Measurements from ENCODE around the gene UBE2O. TPM values are rescaled to one million over a fixed set of nuclear protein-coding genes. Genes with fewer than 3 reads are reported as not detected.
A peak's percentile ranks its signal among the peaks of the same experiment; 100 is the strongest.

Gene UBE2O
- total RNA-seq, 3 donors from 2014 or later, result 43.2 to 45.1 (median 45.0) TPM

DNA sequence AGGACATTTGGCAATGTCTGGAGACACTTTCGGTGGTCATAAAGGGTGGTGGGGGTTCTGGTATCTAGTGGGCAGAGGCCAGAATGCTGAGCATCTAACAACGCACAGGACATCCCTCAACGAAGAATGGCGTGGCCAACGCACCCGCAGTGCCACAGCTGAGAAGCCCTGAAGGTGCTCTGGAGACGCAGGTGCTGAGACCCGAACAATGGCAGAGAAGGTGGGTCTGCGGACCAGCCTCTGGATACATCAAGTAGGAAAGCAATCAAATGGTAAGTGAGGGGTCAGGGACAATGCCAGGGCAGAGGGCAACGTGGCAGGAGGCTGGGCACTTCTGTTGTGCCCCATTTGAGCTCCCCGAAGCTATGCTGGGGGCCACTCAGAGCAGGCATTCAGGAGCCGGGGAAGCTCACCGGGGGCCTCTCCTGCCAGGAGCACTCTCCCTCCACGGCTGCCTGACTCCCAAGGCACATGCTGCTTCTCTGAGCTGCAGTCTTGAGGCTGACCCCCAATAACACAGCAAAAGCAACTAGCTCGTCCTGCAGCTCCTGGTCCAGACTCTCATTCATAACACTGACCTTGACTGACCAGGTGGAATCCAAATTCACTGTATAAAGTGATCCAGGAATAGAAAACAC, 42.5 kb downstream of the UBE2O start:
- H3K9me3 Mint-ChIP-seq, result no peaks in the 10 kb centered on the region
- DNase-seq, result no peak
- no peak for ATAC-seq
- no peaks in the 10 kb centered on the region for H3K36me3 Mint-ChIP-seq (ENCODE audit: insufficient read depth)
- H3K4me3 Mint-ChIP-seq, result no peak overlapping the region
- H3K4me1 Mint-ChIP-seq (ENCODE audit: low read depth), result peaks cover 11% of the 10 kb centered on the region
- H3K27me3 Mint-ChIP-seq (ENCODE audit: low read depth), result no peaks in the 10 kb centered on the region

DNA sequence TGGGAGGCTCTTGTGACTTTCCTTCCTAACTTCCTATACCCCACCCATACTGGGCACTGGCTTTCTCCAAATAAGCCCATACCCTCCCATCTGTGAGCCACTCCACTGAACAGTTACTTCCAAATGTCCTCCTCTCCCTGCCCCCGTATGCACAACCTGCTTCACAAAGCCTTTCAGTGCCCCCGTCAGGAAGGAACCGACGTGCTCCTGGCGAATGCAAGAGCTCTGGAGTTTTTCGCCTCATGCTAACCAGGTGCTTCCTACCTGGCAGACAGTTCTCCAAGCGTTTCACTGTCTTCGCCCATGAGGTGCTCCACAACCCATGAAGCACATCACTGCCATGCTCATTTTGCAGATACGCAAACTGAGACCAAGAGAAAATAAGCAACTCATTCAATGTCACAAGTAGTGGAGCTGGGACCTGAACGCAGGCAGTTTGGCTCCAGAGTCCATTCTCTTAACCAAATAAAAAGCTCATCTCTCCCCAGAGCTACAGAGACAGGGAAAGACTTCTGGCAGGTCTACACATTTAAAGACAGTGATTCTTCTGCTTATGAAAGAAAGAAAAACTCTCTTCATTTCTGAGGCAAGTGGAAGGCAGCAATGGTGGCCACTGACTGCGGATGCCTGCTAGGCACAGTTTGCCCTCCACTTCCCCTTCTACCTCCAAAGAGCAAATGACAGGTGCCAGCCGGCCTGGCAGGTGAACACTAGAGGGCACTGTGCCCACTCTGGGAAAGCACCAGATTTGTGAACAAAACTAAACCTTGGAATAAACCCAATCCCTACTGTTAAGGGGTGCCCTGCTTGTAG, 44.7 kb downstream of the UBE2O start:
- peaks cover 11% of the 10 kb centered on the region for H3K36me3 Mint-ChIP-seq (ENCODE audit: insufficient read depth)
- H3K27me3 Mint-ChIP-seq (ENCODE audit: low read depth), result no peaks in the 10 kb centered on the region
- peak; percentile 78 to 84 for ATAC-seq
- no peak overlapping the region for H3K4me3 Mint-ChIP-seq
- peaks cover 15% of the 10 kb centered on the region for H3K4me1 Mint-ChIP-seq (ENCODE audit: low read depth)
- no peaks in the 10 kb centered on the region for H3K9me3 Mint-ChIP-seq
- DNase-seq, result peak; percentile 66

- Mint-ChIP-seq H3K4me3 (no peak overlapping the region), H3K27me3 (ENCODE audit: low read depth) (no peaks in the 10 kb centered on the region), H3K4me1 (ENCODE audit: low read depth) (peaks cover 15% of the 10 kb centered on the region), H3K36me3 (ENCODE audit: insufficient read depth) (peaks cover 12% of the 10 kb centered on the region), H3K9me3 (no peaks in the 10 kb centered on the region)
- DNase-seq, result no peak
- ATAC-seq, result no peak
These were observed 45.4 kb downstream of the UBE2O start for GRCh38 chr17:76407509-76407908.

DNA sequence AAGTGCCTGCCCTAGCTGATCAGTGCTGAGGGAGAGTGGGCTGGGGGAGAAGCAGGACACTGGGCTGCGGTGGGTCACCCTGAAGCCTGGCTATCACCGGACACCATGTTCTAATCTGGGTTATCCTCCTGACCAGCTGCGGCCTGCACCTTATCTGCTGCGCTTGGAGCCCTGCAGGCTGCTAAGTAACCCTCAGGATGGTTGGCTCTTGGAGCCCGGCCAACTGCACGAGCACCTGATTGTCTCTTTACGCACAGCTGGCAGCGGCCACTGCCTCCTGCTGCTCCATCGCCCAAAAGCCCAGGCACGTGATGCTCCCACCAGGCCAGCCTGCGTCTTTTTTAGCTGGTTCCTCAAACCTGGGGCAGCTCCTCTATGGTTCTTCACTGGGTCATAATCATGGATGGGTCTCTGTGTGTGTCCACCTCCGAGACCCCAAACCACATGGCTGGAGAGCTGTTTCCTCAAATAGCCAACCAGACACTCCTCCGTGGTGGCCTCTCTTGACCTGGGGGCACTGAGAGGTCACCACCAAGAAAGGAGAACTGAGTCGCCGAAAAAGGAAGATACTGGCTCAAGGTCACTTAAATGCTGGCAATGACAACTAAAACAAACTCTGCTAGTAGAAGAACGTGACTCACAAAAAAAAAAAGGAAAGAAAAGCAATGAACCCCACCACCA, 46.8 kb downstream of the UBE2O start:
- DNase-seq, result no peak
- ATAC-seq, result no peak

GRCh38 chr17:76405607-76405966, 47.4 kb downstream of the UBE2O start:
- no peak for ATAC-seq
- DNase-seq, result no peak
- H3K27me3 Mint-ChIP-seq (ENCODE audit: low read depth), result no peaks in the 10 kb centered on the region
- no peak overlapping the region for H3K4me3 Mint-ChIP-seq
- no peaks in the 10 kb centered on the region for H3K9me3 Mint-ChIP-seq
- H3K4me1 Mint-ChIP-seq (ENCODE audit: low read depth), result peaks cover 15% of the 10 kb centered on the region
- peaks cover 26% of the 10 kb centered on the region for H3K36me3 Mint-ChIP-seq (ENCODE audit: insufficient read depth)

More for the DNA sequence above, 46.8 kb downstream of the UBE2O start:
- Mint-ChIP-seq H3K9me3 (no peaks in the 10 kb centered on the region), H3K27me3 (ENCODE audit: low read depth) (no peaks in the 10 kb centered on the region), H3K36me3 (ENCODE audit: insufficient read depth) (peaks cover 23% of the 10 kb centered on the region), H3K4me1 (ENCODE audit: low read depth) (peaks cover 15% of the 10 kb centered on the region), H3K4me3 (no peak overlapping the region)

DNA sequence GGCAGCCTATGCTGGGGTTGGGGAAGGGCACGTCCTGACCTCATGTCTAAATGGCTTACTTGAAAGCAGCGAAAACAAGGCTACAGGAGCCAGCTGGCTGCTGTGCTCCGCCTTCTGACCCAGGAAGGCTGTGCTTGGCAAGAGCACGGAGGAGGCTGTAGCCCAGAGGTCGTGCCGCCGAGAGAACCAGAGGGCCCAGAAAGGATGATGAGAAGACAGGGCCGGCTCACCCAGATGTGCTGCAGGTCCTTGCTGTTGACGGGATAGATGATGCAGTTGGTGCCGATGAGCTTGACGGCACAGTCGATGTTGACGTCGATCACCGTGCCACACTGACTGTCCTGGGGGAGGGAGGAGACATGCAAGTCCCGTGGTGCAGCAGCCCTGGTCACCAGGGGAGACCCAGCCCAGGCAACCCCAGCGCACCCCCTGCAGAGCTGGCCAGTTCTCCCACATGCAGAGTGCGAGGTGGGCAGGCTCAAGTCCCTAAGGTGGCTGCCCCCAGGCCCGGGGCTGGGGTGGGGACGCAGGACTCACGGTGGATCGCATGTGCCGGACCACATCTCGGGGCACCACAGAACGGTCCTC, 47.9 kb downstream of the UBE2O start:
- DNase-seq (no peak), ATAC-seq (no peak)
- Mint-ChIP-seq H3K4me3 (no peak overlapping the region), H3K27me3 (ENCODE audit: low read depth) (no peaks in the 10 kb centered on the region), H3K36me3 (ENCODE audit: insufficient read depth) (peaks cover 26% of the 10 kb centered on the region), H3K9me3 (no peaks in the 10 kb centered on the region), H3K4me1 (ENCODE audit: low read depth) (peaks cover 15% of the 10 kb centered on the region)

DNA sequence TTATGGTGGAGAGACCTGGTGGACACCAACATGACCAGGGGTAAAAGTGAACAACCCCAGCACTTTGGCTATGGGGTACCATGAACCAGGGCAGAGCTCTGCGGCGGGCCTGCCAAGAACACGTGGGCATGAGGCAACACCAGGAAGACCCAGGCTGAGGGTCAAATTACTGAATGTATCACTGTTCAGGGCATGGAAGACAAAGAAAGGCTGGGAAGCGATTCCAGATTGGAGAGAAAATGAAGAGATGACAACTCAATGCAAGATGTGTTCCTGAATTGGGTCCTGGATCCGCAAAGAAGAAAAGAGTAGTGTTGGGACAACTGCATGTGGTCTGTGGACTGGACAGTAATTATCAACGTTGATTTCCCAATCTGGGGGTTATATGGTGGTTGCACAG, 48.7 kb downstream of the UBE2O start:
- no peaks in the 10 kb centered on the region for H3K9me3 Mint-ChIP-seq
- no peaks in the 10 kb centered on the region for H3K27me3 Mint-ChIP-seq (ENCODE audit: low read depth)
- H3K36me3 Mint-ChIP-seq (ENCODE audit: insufficient read depth), result peaks cover 32% of the 10 kb centered on the region
- DNase-seq (no peak), ATAC-seq (no peak)
- H3K4me1 Mint-ChIP-seq (ENCODE audit: low read depth), result peaks cover 15% of the 10 kb centered on the region
- no peak overlapping the region for H3K4me3 Mint-ChIP-seq

GRCh38 chr17:76402711-76403110, 50.2 kb downstream of the UBE2O start:
- Mint-ChIP-seq H3K27me3 (ENCODE audit: low read depth) (no peaks in the 10 kb centered on the region), H3K4me1 (ENCODE audit: low read depth) (peaks cover 8% of the 10 kb centered on the region), H3K36me3 (ENCODE audit: insufficient read depth) (peaks cover 43% of the 10 kb centered on the region), H3K4me3 (no peak overlapping the region), H3K9me3 (no peaks in the 10 kb centered on the region)
- ATAC-seq (no peak), DNase-seq (no peak)

DNA sequence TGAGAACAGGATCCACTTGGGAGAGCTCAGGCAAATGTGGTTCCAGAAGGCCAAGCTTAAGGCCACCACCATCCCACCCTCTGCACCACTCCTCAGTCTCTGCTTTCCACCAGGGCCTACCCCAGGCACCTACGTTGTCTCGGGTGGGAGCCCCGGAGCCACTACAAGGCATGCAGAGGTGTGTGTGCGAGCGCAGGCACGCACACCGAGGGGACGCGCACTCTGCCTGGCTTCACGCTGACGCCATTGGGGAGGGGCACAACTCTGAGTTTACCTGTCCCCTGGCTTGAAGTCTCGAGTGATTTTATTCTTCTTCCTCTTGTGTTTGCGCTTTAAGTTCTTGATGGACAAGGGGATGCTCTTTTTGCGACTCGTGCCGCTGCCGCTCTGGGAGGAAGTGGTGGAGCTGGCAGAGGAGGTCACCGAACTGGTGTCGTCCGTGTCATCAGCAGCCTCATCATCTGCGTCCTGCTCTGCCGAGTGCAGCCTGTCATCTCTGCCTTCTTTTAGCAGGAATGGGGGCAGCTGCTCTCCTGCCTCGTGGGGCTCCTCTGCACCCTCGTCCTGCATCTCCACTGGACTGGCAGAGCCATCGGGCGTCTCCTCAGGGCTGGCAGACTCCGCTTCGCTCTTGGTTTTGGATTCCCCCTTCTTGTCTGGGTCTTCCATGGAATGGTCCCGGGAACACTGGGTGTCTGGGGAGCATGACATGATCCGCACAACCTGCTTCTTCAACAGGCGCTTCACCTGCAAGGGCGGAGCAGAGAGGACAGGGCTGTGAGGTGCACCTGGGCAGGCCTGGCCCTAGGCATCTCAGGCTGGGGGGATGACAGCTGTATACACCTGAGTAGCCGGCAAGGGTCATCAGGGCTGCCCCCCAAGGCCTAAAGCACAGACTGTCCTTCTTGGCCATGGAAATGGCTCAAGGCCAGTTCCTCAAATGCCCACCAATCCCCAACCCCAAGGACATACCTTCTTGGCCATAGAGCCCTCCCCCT, 53.5 kb downstream of the UBE2O start:
- peaks cover 48% of the 10 kb centered on the region for H3K36me3 Mint-ChIP-seq (ENCODE audit: insufficient read depth)
- ATAC-seq (no peak), DNase-seq (no peak)
- H3K9me3 Mint-ChIP-seq, result no peaks in the 10 kb centered on the region
- no peak overlapping the region for H3K4me3 Mint-ChIP-seq
- H3K27me3 Mint-ChIP-seq (ENCODE audit: low read depth), result no peaks in the 10 kb centered on the region
- H3K4me1 Mint-ChIP-seq (ENCODE audit: low read depth), result peaks cover 4% of the 10 kb centered on the region

DNA sequence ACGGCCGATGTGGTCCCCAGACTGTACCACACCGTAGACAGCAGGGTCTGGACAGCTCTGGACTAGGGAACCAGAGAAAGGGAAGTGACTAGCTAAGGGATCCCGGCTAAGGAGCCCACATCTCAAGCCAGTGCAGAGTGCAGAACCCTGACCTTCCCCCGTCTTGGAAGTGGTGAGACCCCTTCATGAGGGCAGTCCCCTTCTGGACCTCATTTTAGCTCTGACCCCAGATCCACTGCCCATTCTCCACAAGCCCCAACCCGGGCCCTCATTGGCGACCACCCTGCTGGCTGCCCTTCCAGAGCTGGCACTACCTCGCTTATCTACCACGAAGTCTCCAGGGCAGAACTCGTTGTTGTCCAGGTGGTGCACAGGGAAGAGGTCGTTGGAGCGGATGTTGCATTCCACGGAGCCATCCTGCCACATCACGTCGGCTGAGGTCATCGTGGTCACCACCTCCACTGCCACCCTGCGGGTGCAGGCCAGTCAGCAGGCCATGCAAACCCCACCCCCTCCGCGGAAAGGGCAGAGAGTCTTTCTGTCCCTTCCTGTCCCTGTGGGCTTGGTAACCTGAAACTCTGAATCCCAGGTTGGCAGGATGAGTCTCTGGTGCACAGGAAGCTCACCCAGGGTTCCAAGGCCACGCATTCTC, 54.3 kb downstream of the UBE2O start:
- ATAC-seq, result no peak

DNA sequence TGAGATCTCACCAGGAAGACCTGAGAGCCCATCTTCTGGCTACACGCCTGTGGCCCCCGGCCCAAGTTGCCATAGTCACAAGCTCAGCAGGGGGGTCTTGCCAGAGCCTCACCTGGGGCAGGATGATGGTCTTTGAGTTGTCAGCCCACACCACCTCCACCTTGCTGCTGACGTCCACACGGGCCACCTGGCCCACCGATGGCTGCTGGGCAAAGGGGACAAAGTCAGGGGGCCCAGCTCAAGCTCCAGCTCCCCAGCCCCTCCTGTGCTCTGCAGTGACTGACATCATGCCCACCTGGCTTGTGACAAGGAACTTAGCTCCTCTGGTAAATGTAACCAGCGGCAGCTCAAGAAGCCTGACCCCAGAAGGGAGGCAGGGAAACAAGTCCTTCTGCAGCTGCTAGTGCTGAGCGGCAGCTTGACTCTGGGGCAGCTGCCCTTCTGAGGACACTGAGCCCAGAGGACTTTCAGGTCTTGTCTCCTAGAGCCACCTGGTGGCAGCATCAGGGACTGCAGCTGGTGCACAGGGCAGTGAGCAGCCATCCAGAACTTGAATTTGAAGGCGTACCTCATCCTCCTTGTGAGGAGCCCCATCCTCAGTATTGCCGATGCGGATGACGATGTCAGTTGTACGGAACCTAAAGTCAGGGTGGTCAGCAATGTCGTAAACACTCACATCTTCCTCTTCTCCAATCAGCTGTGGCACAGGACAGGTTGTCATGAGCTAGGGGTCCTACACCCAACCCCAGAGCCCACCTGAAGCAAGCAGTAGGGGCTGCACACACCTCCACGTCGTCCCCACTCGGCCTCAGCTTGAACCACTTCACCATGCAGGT, 55.0 kb downstream of the UBE2O start:
- peak; percentile 89 for DNase-seq
- no peaks in the 10 kb centered on the region for H3K4me1 Mint-ChIP-seq (ENCODE audit: low read depth)
- ATAC-seq, result peak; percentile 79 to 82
- H3K4me3 Mint-ChIP-seq, result no peak overlapping the region
- no peaks in the 10 kb centered on the region for H3K9me3 Mint-ChIP-seq
- no peaks in the 10 kb centered on the region for H3K27me3 Mint-ChIP-seq (ENCODE audit: low read depth)
- H3K36me3 Mint-ChIP-seq (ENCODE audit: insufficient read depth), result peaks cover 46% of the 10 kb centered on the region

More for the DNA sequence above, 54.3 kb downstream of the UBE2O start:
- H3K4me3 Mint-ChIP-seq, result no peak overlapping the region
- H3K27me3 Mint-ChIP-seq (ENCODE audit: low read depth), result no peaks in the 10 kb centered on the region
- peaks cover 44% of the 10 kb centered on the region for H3K36me3 Mint-ChIP-seq (ENCODE audit: insufficient read depth)
- H3K4me1 Mint-ChIP-seq (ENCODE audit: low read depth), result no peaks in the 10 kb centered on the region
- DNase-seq, result no peak
- H3K9me3 Mint-ChIP-seq, result no peaks in the 10 kb centered on the region

DNA sequence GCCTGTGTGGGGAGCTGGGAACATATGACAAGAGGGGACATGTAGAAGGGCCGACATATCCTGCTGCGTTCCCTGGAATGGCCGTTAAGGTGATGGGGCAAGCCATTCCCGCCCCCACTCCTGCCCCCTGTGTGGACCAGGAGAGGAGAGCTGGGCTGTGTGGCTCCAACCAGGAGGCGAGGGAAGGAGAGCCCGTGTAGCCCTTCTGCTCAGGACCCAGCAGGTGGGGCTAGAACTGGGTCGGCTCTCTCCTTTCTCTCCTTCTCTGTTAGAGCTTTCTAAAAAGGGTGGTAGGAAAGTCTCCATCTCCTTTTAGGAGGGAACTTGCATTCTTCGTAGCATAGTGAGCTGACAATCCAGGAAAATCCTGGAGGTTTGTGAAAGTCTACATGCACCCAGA, 55.8 kb downstream of the UBE2O start:
- no peak for DNase-seq
- Mint-ChIP-seq H3K36me3 (ENCODE audit: insufficient read depth) (peaks cover 41% of the 10 kb centered on the region), H3K27me3 (ENCODE audit: low read depth) (no peaks in the 10 kb centered on the region), H3K4me1 (ENCODE audit: low read depth) (no peaks in the 10 kb centered on the region), H3K4me3 (no peak overlapping the region), H3K9me3 (no peaks in the 10 kb centered on the region)
- no peak for ATAC-seq

Measured in activated T-cell treated with anti-CD3 and anti-CD28 coated beads, Interleukin-2, amount 50 U/mL, for 4 hours (primary cell).